ENCODE measurements around the gene PHF3. TPM values are rescaled to one million over a fixed set of nuclear protein-coding genes. Genes with fewer than 3 reads are reported as not detected.

PHF3 gene
- total RNA-seq, 4 donors from 2014 or later, result 60.0 to 98.1 (median 79.8) TPM

GRCh38 chr6:63713332-63713731, 77.7 kb downstream of the PHF3 start:
- Histone ChIP-seq H3K27ac (no peak overlapping the region), H3K36me3 (peaks cover 0 to 54% of the 10 kb centered on the region in 2 donors), H3K4me1 (no peaks in the 10 kb centered on the region), H3K27me3 (no peaks in the 10 kb centered on the region), H3K9me3 (no peaks in the 10 kb centered on the region), H3K4me3 (no peak overlapping the region)
- ATAC-seq, result no peak
- TF ChIP-seq POLR2A (IDR thresholded peaks at IDR 0.05) (no peak), CTCF (IDR thresholded peaks at IDR 0.05) (no peak), POLR2AphosphoS5 (IDR thresholded peaks at IDR 0.05) (no peak), EP300 (IDR thresholded peaks at IDR 0.05) (no peak)
- WGBS, 2 donors (ENCODE audit: low coverage in 1 of 2), result 82 to 95% methylated on average over 4 to 6 of the region's 6 CpGs

- TF ChIP-seq EP300 (IDR thresholded peaks at IDR 0.05), result no peak
- TF ChIP-seq CTCF (IDR thresholded peaks at IDR 0.05), result no peak
- no peak for TF ChIP-seq POLR2A (IDR thresholded peaks at IDR 0.05)
- TF ChIP-seq POLR2AphosphoS5 (IDR thresholded peaks at IDR 0.05), result no peak
- peaks cover 0 to 46% of the 10 kb centered on the region in 2 donors for H3K36me3 ChIP-seq
- no peak overlapping the region for H3K4me3 ChIP-seq
- H3K27ac ChIP-seq, result no peak overlapping the region
- no peaks in the 10 kb centered on the region for H3K9me3 ChIP-seq
- H3K4me1 ChIP-seq, result no peaks in the 10 kb centered on the region
- no peaks in the 10 kb centered on the region for H3K27me3 ChIP-seq
- no peak for ATAC-seq
Observed at GRCh38 chr6:63714091-63714490, 78.5 kb downstream of the PHF3 start.

GRCh38 chr6:63716169-63716568, 80.6 kb downstream of the PHF3 start:
- H3K9me3 ChIP-seq, result no peaks in the 10 kb centered on the region
- ATAC-seq, result no peak
- 90 to 94% methylated on average over 2 of the region's 2 CpGs for WGBS, 2 donors (ENCODE audit: low coverage in 1 of 2)

GRCh38 chr6:63721181-63721580, 85.6 kb downstream of the PHF3 start:
- H3K27ac ChIP-seq, result no peak overlapping the region
- H3K9me3 ChIP-seq, result no peaks in the 10 kb centered on the region
- H3K27me3 ChIP-seq, result no peaks in the 10 kb centered on the region
- WGBS, 2 donors (ENCODE audit: low coverage in 1 of 2), result 100% methylated on average over 1 of the region's 1 CpG
- TF ChIP-seq CTCF (IDR thresholded peaks at IDR 0.05), result no peak
- no peak for TF ChIP-seq EP300 (IDR thresholded peaks at IDR 0.05)
- TF ChIP-seq POLR2A (IDR thresholded peaks at IDR 0.05), result no peak
- no peak for TF ChIP-seq POLR2AphosphoS5 (IDR thresholded peaks at IDR 0.05)
- ATAC-seq, result no peak
- H3K36me3 ChIP-seq, result no peaks in the 10 kb centered on the region
- no peaks in the 10 kb centered on the region for H3K4me1 ChIP-seq
- no peak overlapping the region for H3K4me3 ChIP-seq

More at GRCh38 chr6:63716169-63716568, 80.6 kb downstream of the PHF3 start:
- Histone ChIP-seq H3K4me3 (no peak overlapping the region), H3K27ac (no peak overlapping the region), H3K27me3 (no peaks in the 10 kb centered on the region), H3K36me3 (peaks cover 0 to 25% of the 10 kb centered on the region in 2 donors), H3K4me1 (no peaks in the 10 kb centered on the region)
- no peak for TF ChIP-seq EP300 (IDR thresholded peaks at IDR 0.05)
- TF ChIP-seq POLR2AphosphoS5 (IDR thresholded peaks at IDR 0.05), result no peak
- no peak for TF ChIP-seq CTCF (IDR thresholded peaks at IDR 0.05)
- no peak for TF ChIP-seq POLR2A (IDR thresholded peaks at IDR 0.05)

GRCh38 chr6:63724721-63725120, 89.1 kb downstream of the PHF3 start:
- Histone ChIP-seq H3K27ac (no peak overlapping the region), H3K36me3 (no peaks in the 10 kb centered on the region), H3K27me3 (no peaks in the 10 kb centered on the region), H3K9me3 (no peaks in the 10 kb centered on the region), H3K4me1 (no peaks in the 10 kb centered on the region), H3K4me3 (no peak overlapping the region)
- no peak for TF ChIP-seq POLR2A (IDR thresholded peaks at IDR 0.05)
- TF ChIP-seq POLR2AphosphoS5 (IDR thresholded peaks at IDR 0.05), result no peak
- TF ChIP-seq CTCF (IDR thresholded peaks at IDR 0.05), result no peak
- TF ChIP-seq EP300 (IDR thresholded peaks at IDR 0.05), result no peak
- no peak for ATAC-seq

All from gastroesophageal sphincter (tissue), 4 donors.